ENCODE data around the gene PCDHB2. TPM values are rescaled to one million over a fixed set of nuclear protein-coding genes. Genes with fewer than 3 reads are reported as not detected.
"Not testable (repeated sequence)": the region's sequence is repeated elsewhere in the genome, so short reads cannot be mapped to it uniquely, and the experiment has no call there.

PCDHB2 gene
- total RNA-seq, 4 donors from 2014 or later: 0.71 to 1.7 (median 1.2) TPM

DNA sequence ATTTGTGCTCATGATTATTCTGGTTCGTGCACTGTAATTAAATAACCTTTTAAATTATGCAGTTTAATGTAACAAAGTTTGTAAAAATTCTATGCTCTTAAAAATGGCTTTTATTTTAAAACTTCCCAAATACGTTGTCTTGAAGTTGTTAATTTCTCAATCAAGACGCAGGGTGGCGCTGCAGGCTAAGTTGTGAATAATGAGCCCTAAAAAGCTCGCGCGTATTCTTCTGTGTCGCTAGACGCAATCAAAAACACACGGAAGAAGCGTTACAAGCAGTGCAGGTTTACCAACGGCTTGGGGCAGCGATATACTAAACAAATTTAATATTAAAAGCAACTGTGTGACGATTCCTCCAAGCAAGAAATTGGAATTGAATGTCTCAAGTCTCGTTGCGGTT lies 27.1 kb downstream of the PCDHB2 start, which contains the start of gene PCDHB4:
TSS of gene PCDHB4 (plus strand) at position 256 of the 400 bp plus-strand sequence. CDS start 181 bp downstream, outside the sequence.
- H3K27me3 ChIP-seq: no peaks in the 10 kb centered on the region
- ATAC-seq (peak; percentile 33 to 44), DNase-seq (no peak)
- H3K27ac ChIP-seq: no peak within 1 kb of the TSS
- in situ Hi-C loops (cut with MboI; ENCODE audit: low sequenced_read_pairs in 4 of 4) (no loop called here), intact Hi-C loops (cut with DNase I; ENCODE audit: low total_unique reads) (no loop called here)
- H3K4me1 ChIP-seq: no peaks in the 10 kb centered on the region
- no peak for TF ChIP-seq POLR2A (IDR thresholded peaks at IDR 0.05)
- TF ChIP-seq, protein P1, sequence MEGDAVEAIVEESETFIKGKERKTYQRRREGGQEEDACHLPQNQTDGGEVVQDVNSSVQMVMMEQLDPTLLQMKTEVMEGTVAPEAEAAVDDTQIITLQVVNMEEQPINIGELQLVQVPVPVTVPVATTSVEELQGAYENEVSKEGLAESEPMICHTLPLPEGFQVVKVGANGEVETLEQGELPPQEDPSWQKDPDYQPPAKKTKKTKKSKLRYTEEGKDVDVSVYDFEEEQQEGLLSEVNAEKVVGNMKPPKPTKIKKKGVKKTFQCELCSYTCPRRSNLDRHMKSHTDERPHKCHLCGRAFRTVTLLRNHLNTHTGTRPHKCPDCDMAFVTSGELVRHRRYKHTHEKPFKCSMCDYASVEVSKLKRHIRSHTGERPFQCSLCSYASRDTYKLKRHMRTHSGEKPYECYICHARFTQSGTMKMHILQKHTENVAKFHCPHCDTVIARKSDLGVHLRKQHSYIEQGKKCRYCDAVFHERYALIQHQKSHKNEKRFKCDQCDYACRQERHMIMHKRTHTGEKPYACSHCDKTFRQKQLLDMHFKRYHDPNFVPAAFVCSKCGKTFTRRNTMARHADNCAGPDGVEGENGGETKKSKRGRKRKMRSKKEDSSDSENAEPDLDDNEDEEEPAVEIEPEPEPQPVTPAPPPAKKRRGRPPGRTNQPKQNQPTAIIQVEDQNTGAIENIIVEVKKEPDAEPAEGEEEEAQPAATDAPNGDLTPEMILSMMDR (IDR thresholded peaks at IDR 0.05 in 4 of 5, conservative IDR thresholded peaks at IDR 0.05 in 1 of 5): peak in 3 of 5 experiments; percentile 33 to 53 (median 38)
- H3K9me3 ChIP-seq: no peaks in the 10 kb centered on the region
- peak within 1 kb of the TSS; percentile 13 to 50 (median 44) for H3K4me3 ChIP-seq
- no peaks in the 10 kb centered on the region for H3K36me3 ChIP-seq

DNA sequence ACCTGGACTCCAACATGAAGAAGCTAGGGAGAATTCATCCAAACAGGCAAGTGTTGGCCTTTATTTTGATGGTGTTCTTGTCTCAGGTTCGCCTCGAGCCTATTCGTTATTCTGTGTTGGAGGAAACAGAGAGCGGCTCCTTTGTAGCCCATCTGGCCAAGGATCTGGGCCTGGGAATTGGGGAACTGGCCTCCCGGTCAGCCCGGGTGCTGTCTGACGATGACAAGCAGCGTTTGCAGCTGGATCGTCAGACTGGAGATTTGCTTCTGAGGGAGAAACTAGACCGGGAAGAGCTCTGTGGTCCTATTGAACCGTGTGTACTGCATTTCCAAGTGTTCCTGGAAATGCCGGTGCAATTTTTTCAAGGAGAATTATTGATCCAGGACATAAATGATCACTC lies 27.6 kb downstream of the PCDHB2 start:
- H3K4me1 ChIP-seq: no peaks in the 10 kb centered on the region
- H3K27me3 ChIP-seq: no peaks in the 10 kb centered on the region
- intact Hi-C loops (cut with DNase I; ENCODE audit: low total_unique reads) (no loop called here), in situ Hi-C loops (cut with MboI; ENCODE audit: low sequenced_read_pairs in 4 of 4) (no loop called here)
- H3K9me3 ChIP-seq: no peaks in the 10 kb centered on the region
- DNase-seq: no peak
- no peak overlapping the region for H3K27ac ChIP-seq
- TF ChIP-seq, protein P1 (IDR thresholded peaks at IDR 0.05 in 4 of 5, conservative IDR thresholded peaks at IDR 0.05 in 1 of 5): no peak
- no peak for TF ChIP-seq POLR2A (IDR thresholded peaks at IDR 0.05)
- H3K4me3 ChIP-seq: peak overlapping the region; percentile 13 to 50 (median 44)
- H3K36me3 ChIP-seq: no peaks in the 10 kb centered on the region
- peak in 1 of 2 donors; percentile 21 for ATAC-seq

DNA sequence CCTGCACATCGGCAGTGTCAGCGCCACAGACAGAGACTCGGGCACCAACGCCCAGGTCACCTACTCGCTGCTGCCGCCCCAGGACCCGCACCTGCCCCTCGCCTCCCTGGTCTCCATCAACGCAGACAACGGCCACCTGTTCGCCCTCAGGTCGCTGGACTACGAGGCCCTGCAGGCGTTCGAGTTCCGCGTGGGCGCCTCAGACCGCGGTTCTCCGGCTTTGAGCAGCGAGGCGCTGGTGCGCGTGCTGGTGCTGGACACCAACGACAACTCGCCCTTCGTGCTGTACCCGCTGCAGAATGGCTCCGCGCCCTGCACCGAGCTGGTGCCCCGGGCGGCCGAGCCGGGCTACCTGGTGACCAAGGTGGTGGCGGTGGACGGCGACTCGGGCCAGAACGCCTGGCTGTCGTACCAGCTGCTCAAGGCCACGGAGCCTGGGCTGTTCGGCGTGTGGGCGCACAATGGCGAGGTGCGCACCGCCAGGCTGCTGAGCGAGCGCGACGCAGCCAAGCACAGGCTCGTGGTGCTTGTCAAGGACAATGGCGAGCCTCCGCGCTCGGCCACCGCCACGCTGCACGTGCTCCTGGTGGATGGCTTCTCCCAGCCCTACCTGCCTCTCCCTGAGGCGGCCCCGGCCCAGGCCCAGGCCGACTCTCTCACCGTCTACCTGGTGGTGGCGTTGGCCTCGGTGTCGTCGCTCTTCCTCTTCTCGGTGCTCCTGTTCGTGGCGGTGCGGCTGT lies 29.2 kb downstream of the PCDHB2 start:
- intact Hi-C loops (cut with DNase I; ENCODE audit: low total_unique reads); H3K4me1 ChIP-seq; ATAC-seq; H3K9me3 ChIP-seq; H3K27me3 ChIP-seq; H3K27ac ChIP-seq; H3K4me3 ChIP-seq; H3K36me3 ChIP-seq; DNase-seq; in situ Hi-C loops (cut with MboI; ENCODE audit: low sequenced_read_pairs in 4 of 4): not testable (repeated sequence)

DNA sequence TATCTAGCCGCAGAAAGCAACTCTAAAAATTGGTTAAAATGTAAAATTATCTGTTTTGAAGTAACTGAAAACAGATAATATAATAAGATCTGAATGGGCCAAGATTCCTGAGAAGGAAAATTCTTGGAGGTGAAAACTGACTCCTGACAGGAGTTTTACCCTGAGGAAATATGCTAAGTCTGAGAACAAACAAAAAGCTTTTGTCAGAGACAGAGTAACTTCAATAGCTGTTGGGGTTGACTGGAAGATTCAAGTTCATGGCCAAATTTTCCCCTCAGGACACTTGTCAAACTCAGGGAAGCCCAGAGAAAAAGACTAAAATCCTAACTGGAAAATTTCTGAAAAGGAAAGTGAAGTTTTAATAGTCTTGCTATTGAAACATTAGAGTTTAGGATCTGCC lies 32.9 kb downstream of the PCDHB2 start:
- Histone ChIP-seq H3K4me1 (no peaks in the 10 kb centered on the region), H3K4me3 (no peak overlapping the region), H3K27me3 (no peaks in the 10 kb centered on the region), H3K9me3 (no peaks in the 10 kb centered on the region), H3K27ac (no peak overlapping the region), H3K36me3 (no peaks in the 10 kb centered on the region)
- ATAC-seq: no peak
- in situ Hi-C loops (cut with MboI; ENCODE audit: low sequenced_read_pairs in 4 of 4) (no loop called here), intact Hi-C loops (cut with DNase I; ENCODE audit: low total_unique reads) (no loop called here)
- TF ChIP-seq POLR2A (IDR thresholded peaks at IDR 0.05): no peak
- TF ChIP-seq, protein P1 (IDR thresholded peaks at IDR 0.05 in 4 of 5, conservative IDR thresholded peaks at IDR 0.05 in 1 of 5): no peak
- DNase-seq: no peak

DNA sequence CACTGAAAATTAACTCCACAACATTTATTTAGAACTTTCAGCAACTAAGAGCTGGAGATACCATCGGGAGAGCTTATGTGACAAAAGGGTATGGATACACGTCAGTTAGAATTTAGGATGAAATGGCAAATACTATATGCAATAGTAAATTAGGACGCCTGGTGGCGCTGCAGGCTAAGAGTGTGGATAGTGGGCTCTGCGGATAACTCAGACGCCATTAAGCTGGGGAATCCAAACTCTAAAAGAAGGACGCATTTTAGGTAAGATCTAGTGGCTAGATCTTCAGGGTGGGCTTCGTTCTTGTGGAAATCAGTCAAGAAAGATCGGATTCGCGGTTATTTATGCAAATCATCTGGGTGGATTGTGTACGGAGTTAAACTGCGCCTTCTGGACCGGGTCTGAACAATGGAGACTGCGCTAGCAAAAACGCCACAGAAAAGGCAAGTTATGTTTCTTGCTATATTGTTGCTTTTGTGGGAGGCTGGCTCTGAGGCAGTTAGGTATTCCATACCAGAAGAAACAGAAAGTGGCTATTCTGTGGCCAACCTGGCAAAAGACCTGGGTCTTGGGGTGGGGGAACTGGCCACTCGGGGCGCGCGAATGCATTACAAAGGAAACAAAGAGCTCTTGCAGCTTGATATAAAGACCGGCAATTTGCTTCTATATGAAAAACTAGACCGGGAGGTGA lies 40.8 kb downstream of the PCDHB2 start, which contains the start of gene PCDHB5:
TSS of gene PCDHB5 (plus strand) at position 177 of the 688 bp plus-strand sequence. CDS start at position 406, 229 bp downstream.
- in situ Hi-C loops (cut with MboI; ENCODE audit: low sequenced_read_pairs in 4 of 4) (no loop called here), intact Hi-C loops (cut with DNase I; ENCODE audit: low total_unique reads) (no loop called here)
- DNase-seq: no peak

More for the DNA sequence above, 40.8 kb downstream of the PCDHB2 start, which contains the start of gene PCDHB5:
- peak within 1 kb of the TSS in 1 of 4 donors; percentile 49 for H3K27ac ChIP-seq
- no peak for ATAC-seq
- no peaks in the 10 kb centered on the region for H3K27me3 ChIP-seq
- H3K4me3 ChIP-seq: peak within 1 kb of the TSS; percentile 34 to 54 (median 47)
- H3K36me3 ChIP-seq: no peaks in the 10 kb centered on the region
- H3K4me1 ChIP-seq: no peaks in the 10 kb centered on the region
- no peak for TF ChIP-seq POLR2A (IDR thresholded peaks at IDR 0.05)
- TF ChIP-seq, protein P1 (IDR thresholded peaks at IDR 0.05 in 4 of 5, conservative IDR thresholded peaks at IDR 0.05 in 1 of 5): peak in 3 of 5 experiments; percentile 19 to 46 (median 32)
- H3K9me3 ChIP-seq: peaks cover 0 to 5% (median 0%) of the 10 kb centered on the region in 3 donors
